ENCODE data around the gene CCDC107.

Gene CCDC107

DNA sequence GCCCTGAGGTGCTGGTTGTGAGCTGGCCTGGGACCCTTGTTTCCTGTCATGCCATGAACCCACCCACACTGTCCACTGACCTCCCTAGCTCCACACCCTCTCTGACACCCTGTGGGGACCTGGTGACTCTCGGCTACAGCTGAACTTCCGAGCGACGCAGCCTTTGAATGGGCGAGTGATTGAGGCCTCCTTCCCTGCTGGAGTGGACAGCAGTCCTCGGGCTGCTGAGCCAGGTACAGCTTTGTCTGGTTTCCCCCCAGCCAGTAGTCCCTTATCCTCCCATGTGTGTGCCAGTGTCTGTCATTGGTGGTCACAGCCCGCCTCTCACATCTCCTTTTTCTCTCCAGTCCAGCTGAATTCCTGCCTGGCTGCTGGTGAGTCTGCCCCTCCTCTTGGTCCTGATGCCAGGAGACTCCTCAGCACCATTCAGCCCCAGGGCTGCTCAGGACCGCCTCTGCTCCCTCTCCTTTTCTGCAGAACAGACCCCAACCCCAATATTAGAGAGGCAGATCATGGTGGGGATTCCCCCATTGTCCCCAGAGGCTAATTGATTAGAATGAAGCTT, 21.8 kb downstream of the CCDC107 start:
- POLR2A ChIA-PET: interaction anchor here (1.5 kb wide), 1 partner anchor 15 kb away, joined by 7 read pairs; the partner anchor contains the start of gene ARHGEF39
- CTCF ChIA-PET: interaction anchor here (0.6 kb wide), 1 partner anchor 50 kb away, joined by 3 read pairs; no protein-coding TSS in a partner anchor
- no peak for DNase-seq (ENCODE audit: extremely low spot score)
- TF ChIP-seq CTBP1 (IDR thresholded peaks at IDR 0.05; ENCODE audit: borderline replicate concordance): no peak
- TF ChIP-seq TARDBP (IDR thresholded peaks at IDR 0.05): no peak
- no peak for TF ChIP-seq NFRKB (IDR thresholded peaks at IDR 0.05)
- TF ChIP-seq FOXA1 (IDR thresholded peaks at IDR 0.05): no peak
- TF ChIP-seq L3MBTL2 (conservative IDR thresholded peaks at IDR 0.05): no peak
- no peak for TF ChIP-seq HDGF (IDR thresholded peaks at IDR 0.05; ENCODE audit: borderline replicate concordance)
- no peak for TF ChIP-seq LEF1 (IDR thresholded peaks at IDR 0.05; ENCODE audit: borderline replicate concordance)
- TF ChIP-seq SUZ12 (IDR thresholded peaks at IDR 0.05): no peak
- TF ChIP-seq BHLHE40 (IDR thresholded peaks at IDR 0.05; ENCODE audit: borderline replicate concordance): no peak
- TF ChIP-seq ARNT (IDR thresholded peaks at IDR 0.05): no peak
- no peak for TF ChIP-seq ZNF384 (IDR thresholded peaks at IDR 0.05)
- TF ChIP-seq FOXM1 (IDR thresholded peaks at IDR 0.05; ENCODE audit: borderline replicate concordance): no peak
- no peak for TF ChIP-seq SP1 (IDR thresholded peaks at IDR 0.05)
- TF ChIP-seq FOXK2 (IDR thresholded peaks at IDR 0.05): no peak
- TF ChIP-seq ELF4 (IDR thresholded peaks at IDR 0.05): no peak
- TF ChIP-seq, protein P1, sequence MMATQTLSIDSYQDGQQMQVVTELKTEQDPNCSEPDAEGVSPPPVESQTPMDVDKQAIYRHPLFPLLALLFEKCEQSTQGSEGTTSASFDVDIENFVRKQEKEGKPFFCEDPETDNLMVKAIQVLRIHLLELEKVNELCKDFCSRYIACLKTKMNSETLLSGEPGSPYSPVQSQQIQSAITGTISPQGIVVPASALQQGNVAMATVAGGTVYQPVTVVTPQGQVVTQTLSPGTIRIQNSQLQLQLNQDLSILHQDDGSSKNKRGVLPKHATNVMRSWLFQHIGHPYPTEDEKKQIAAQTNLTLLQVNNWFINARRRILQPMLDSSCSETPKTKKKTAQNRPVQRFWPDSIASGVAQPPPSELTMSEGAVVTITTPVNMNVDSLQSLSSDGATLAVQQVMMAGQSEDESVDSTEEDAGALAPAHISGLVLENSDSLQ (IDR thresholded peaks at IDR 0.05): no peak

DNA sequence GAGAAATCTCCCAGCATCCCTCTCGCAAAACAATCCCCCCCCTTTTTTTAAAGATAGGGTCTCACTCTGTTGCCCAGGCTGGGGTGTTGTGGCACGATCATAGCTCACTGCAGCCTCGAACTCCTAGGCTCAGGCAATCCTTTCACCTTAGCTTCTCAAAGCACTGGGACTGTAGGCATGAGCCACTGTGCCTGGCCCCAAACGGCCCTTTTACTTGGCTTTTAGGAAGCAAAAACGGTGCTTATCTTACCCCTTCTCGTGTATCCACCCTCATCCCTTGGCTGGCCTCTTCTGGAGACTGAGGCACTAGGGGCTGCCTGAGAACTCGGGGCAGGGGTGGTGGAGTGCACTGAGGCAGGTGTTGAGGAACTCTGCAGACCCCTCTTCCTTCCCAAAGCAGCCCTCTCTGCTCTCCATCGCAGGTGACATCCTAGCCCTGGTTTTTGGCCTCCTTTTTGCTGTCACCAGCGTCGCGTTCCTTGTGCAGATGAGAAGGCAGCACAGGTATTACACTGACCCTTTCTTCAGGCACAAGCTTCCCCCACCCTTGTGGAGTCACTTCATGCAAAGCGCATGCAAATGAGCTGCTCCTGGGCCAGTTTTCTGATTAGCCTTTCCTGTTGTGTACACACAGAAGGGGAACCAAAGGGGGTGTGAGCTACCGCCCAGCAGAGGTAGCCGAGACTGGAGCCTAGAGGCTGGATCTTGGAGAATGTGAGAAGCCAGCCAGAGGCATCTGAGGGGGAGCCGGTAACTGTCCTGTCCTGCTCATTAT, 22.4 kb downstream of the CCDC107 start:
- no peak for DNase-seq (ENCODE audit: extremely low spot score)
- POLR2A ChIA-PET: interaction anchor here (1.5 kb wide), 1 partner anchor 16 kb away, joined by 7 read pairs; the partner anchor contains the start of gene ARHGEF39
- CTCF ChIA-PET: interaction anchor here (1.4 kb wide), 1 partner anchor 16 kb away, joined by 3 read pairs; no protein-coding TSS in a partner anchor
- no peak for TF ChIP-seq FOXA1 (IDR thresholded peaks at IDR 0.05)
- TF ChIP-seq HDGF (IDR thresholded peaks at IDR 0.05; ENCODE audit: borderline replicate concordance): no peak
- no peak for TF ChIP-seq ARNT (IDR thresholded peaks at IDR 0.05)
- TF ChIP-seq SUZ12 (IDR thresholded peaks at IDR 0.05): no peak
- TF ChIP-seq FOXK2 (IDR thresholded peaks at IDR 0.05): no peak
- no peak for TF ChIP-seq ZNF384 (IDR thresholded peaks at IDR 0.05)
- TF ChIP-seq CTBP1 (IDR thresholded peaks at IDR 0.05; ENCODE audit: borderline replicate concordance): no peak
- no peak for TF ChIP-seq LEF1 (IDR thresholded peaks at IDR 0.05; ENCODE audit: borderline replicate concordance)
- no peak for TF ChIP-seq L3MBTL2 (conservative IDR thresholded peaks at IDR 0.05)
- TF ChIP-seq, protein P1 (IDR thresholded peaks at IDR 0.05): no peak
- no peak for TF ChIP-seq NFRKB (IDR thresholded peaks at IDR 0.05)
- no peak for TF ChIP-seq SP1 (IDR thresholded peaks at IDR 0.05)
- no peak for TF ChIP-seq BHLHE40 (IDR thresholded peaks at IDR 0.05; ENCODE audit: borderline replicate concordance)

DNA sequence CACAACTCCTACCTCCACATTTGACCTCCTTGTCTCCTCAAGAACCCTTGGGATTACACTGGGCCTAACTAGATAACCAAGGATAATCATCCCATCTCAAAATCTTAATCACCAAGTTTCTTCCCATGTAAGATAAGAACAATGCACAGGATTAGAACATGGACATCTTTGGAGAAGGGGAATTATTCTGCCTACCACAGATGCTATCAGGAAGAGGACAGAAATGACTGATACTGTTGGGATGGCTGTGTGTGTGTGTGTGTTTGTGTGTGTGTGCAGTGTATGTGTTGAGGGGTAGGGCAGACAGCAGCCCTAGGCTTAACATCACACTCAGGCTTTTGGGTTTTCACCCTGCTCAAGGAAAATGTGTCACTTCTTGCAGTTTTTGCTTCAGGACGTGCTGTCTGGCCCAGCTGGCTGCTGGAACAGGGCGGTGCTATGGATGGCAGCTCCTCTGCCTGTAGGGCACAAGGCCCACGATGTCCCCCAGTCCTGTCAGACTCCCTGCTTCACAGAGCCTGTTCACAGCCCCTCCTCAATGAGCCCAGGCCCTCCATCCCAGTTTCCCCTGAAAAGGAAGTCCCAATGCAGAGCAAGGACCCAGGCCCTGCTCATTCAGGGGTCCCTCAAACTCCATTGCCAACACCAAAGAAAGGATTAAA, 23.4 kb downstream of the CCDC107 start:
- ChIA-PET POLR2A (no interaction called here), CTCF (interaction anchor here (1.4 kb wide), 1 partner anchor 15 kb away, joined by 3 read pairs; no protein-coding TSS in a partner anchor)
- TF ChIP-seq ARNT (IDR thresholded peaks at IDR 0.05) (no peak), LEF1 (IDR thresholded peaks at IDR 0.05; ENCODE audit: borderline replicate concordance) (no peak), ZNF384 (IDR thresholded peaks at IDR 0.05) (no peak), FOXM1 (IDR thresholded peaks at IDR 0.05; ENCODE audit: borderline replicate concordance) (no peak), ELF4 (IDR thresholded peaks at IDR 0.05) (no peak), BHLHE40 (IDR thresholded peaks at IDR 0.05; ENCODE audit: borderline replicate concordance) (no peak), NFRKB (IDR thresholded peaks at IDR 0.05) (no peak)
- DNase-seq (ENCODE audit: extremely low spot score): no peak

DNA sequence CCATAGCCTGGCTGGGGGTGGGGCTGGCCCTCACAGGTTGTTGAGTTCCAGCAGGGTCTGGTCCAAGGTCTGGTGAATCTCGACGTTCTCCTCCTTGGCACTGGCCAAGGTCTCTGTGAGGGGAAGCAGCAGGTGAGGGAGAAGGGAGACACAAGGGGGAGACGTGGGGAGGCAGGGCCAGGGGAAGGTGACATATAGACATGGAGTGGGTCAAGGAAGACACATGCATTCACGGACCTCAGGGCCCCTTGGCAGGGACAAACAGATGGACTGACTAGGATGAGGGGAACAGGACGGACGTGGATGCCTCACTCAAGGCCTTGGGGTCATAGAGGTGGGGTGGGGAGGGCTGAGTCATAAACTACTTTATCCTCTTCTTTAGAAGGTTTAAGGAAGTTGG, 24.0 kb downstream of the CCDC107 start:
- ChIA-PET POLR2A (no interaction called here), CTCF (no interaction called here)
- no peak for DNase-seq (ENCODE audit: extremely low spot score)
- no peak for TF ChIP-seq ELF4 (IDR thresholded peaks at IDR 0.05)
- no peak for TF ChIP-seq SP1 (IDR thresholded peaks at IDR 0.05)
- TF ChIP-seq FOXM1 (IDR thresholded peaks at IDR 0.05; ENCODE audit: borderline replicate concordance): no peak
- TF ChIP-seq L3MBTL2 (conservative IDR thresholded peaks at IDR 0.05): no peak
- no peak for TF ChIP-seq BHLHE40 (IDR thresholded peaks at IDR 0.05; ENCODE audit: borderline replicate concordance)
- TF ChIP-seq, protein P1 (IDR thresholded peaks at IDR 0.05): no peak
- TF ChIP-seq ZNF384 (IDR thresholded peaks at IDR 0.05): no peak
- no peak for TF ChIP-seq SUZ12 (IDR thresholded peaks at IDR 0.05)
- TF ChIP-seq HDGF (IDR thresholded peaks at IDR 0.05; ENCODE audit: borderline replicate concordance): no peak
- no peak for TF ChIP-seq CTBP1 (IDR thresholded peaks at IDR 0.05; ENCODE audit: borderline replicate concordance)
- TF ChIP-seq NFRKB (IDR thresholded peaks at IDR 0.05): no peak
- no peak for TF ChIP-seq LEF1 (IDR thresholded peaks at IDR 0.05; ENCODE audit: borderline replicate concordance)

DNA sequence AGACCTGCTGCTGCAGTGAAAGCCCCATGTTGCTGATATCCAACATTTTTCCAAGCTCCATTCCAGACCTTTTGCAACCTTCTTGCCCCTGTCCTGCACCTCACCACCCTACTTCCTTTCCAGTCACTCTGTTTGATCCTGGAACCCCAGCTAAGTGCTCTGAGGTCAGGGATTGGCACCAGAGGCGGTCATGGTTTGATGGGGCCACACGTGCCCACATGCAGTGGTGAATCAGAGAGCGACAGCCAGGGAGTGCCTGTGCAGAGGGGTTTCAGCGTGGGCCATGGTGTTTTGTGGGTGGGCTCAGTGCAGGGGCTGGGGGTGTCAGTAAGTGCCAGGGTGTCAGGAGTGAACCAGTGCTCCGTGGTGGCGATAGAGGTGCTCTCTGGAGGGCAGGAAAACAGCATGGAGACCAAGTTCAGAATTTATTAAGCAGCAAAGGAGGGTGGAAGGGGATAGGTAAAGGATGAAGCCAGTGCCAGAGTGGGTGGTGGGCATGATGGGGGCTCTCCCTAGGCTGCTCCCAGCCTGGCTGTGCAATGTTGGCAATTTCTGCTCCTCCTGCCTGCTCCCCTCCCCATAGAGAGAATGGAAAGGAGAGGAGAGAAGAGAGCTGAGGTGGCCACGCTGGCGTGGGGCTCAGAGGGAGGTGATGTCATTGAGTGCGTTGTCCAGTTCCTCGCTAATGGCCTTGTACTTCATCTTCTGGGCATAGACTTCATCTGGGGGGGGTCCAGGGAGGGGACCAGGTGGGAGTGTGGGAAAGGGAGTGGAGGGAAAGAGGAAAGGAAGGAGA, 24.6 kb downstream of the CCDC107 start:
- POLR2A ChIA-PET: interaction anchor here (1.9 kb wide), 1 partner anchor 18 kb away, joined by 7 read pairs; the partner anchor contains the start of gene ARHGEF39
- TF ChIP-seq FOXA1 (IDR thresholded peaks at IDR 0.05) (no peak), HDGF (IDR thresholded peaks at IDR 0.05; ENCODE audit: borderline replicate concordance) (no peak), NFRKB (IDR thresholded peaks at IDR 0.05) (no peak), ZNF384 (IDR thresholded peaks at IDR 0.05) (no peak), ARNT (IDR thresholded peaks at IDR 0.05) (no peak), LEF1 (IDR thresholded peaks at IDR 0.05; ENCODE audit: borderline replicate concordance) (no peak), L3MBTL2 (conservative IDR thresholded peaks at IDR 0.05) (no peak), FOXK2 (IDR thresholded peaks at IDR 0.05) (no peak), TARDBP (IDR thresholded peaks at IDR 0.05) (no peak), FOXM1 (IDR thresholded peaks at IDR 0.05; ENCODE audit: borderline replicate concordance) (no peak), SUZ12 (IDR thresholded peaks at IDR 0.05) (no peak), SP1 (IDR thresholded peaks at IDR 0.05) (no peak), CTBP1 (IDR thresholded peaks at IDR 0.05; ENCODE audit: borderline replicate concordance) (no peak), BHLHE40 (IDR thresholded peaks at IDR 0.05; ENCODE audit: borderline replicate concordance) (no peak), ELF4 (IDR thresholded peaks at IDR 0.05) (no peak)
- TF ChIP-seq, protein P1 (IDR thresholded peaks at IDR 0.05): no peak
- DNase-seq (ENCODE audit: extremely low spot score): no peak
- CTCF ChIA-PET: no interaction called here

Data from HEK293T (cell line).